B cell (primary cell): Measurements from ENCODE around the gene WNT6.

ENCODE experiments used
- EZH2 ChIP-seq: IDR thresholded peaks from 2 replicates; pipeline ENCODE4 v1.6.1; 2012; ENCODE audit warnings: borderline replicate concordance, low read depth, mild to moderate bottlenecking, moderate library complexity, low read length; ENCODE audit not compliant: insufficient read depth, poor library complexity, severe bottlenecking
- TF ChIP-seq, protein P1 (sequence below): fragments of 200-600 bp; IDR thresholded peaks from one replicate; pipeline ENCODE4 v1.8.0; 2022; ENCODE audit warnings: antibody characterized with exemption, mild to moderate bottlenecking

DNA sequence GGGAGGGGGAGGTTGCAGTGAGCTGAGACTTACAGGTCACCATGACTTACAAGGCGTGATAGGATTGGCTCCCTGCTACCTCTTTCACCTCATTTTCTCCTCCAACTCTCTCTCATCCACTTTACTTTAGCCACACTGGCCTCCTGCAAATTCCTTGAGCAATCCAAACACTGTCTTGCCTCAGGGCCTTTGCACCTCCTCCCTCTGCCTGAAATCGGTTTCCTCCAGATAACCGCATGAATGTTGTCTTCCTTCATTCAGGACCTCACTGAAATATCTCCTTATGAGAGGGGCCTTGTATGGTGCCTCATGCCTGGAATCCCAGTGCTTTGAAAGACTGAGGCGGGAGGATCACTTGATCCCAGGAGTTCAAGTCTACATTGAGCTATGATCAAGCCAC, 42.8 kb downstream of the WNT6 start:
- TF ChIP-seq, protein P1, sequence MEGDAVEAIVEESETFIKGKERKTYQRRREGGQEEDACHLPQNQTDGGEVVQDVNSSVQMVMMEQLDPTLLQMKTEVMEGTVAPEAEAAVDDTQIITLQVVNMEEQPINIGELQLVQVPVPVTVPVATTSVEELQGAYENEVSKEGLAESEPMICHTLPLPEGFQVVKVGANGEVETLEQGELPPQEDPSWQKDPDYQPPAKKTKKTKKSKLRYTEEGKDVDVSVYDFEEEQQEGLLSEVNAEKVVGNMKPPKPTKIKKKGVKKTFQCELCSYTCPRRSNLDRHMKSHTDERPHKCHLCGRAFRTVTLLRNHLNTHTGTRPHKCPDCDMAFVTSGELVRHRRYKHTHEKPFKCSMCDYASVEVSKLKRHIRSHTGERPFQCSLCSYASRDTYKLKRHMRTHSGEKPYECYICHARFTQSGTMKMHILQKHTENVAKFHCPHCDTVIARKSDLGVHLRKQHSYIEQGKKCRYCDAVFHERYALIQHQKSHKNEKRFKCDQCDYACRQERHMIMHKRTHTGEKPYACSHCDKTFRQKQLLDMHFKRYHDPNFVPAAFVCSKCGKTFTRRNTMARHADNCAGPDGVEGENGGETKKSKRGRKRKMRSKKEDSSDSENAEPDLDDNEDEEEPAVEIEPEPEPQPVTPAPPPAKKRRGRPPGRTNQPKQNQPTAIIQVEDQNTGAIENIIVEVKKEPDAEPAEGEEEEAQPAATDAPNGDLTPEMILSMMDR: no peak
- no peak for TF ChIP-seq EZH2
